Neuronal stem cell (in vitro differentiated cells): ENCODE measurements around the gene DDX6.
"Not testable (repeated sequence)": the region's sequence is repeated elsewhere in the genome, so short reads cannot be mapped to it uniquely, and the experiment has no call there.

Experiments used
- DNase-seq: peaks from one replicate; pipeline ENCODE4 v3.0.0-alpha.2; 2013; ENCODE audit warnings: low spot score
- H2AFZ ChIP-seq: one replicate; pipeline ENCODE4 v1.6.1; 2013; ENCODE audit warnings: mild to moderate bottlenecking, low read length, inconsistent platforms
- H2AK5ac ChIP-seq: 2 replicates; pipeline ENCODE4 v1.6.1; 2013; ENCODE audit warnings: low read depth, mild to moderate bottlenecking, inconsistent platforms, low read length, moderate library complexity, mixed read lengths
- H2BK120ac ChIP-seq: 2 replicates; pipeline ENCODE4 v1.6.1; 2013; ENCODE audit warnings: low read depth, mild to moderate bottlenecking, inconsistent platforms, low read length, moderate library complexity, mixed read lengths
- H2BK12ac ChIP-seq: one replicate; pipeline ENCODE4 v1.6.1; 2013; ENCODE audit warnings: low read length, inconsistent platforms
- H2BK15ac ChIP-seq: 2 replicates; pipeline ENCODE4 v1.6.1; 2013; ENCODE audit warnings: mild to moderate bottlenecking, low read length, inconsistent platforms, mixed read lengths
- H2BK5ac ChIP-seq: one replicate; pipeline ENCODE4 v1.6.1; 2013; ENCODE audit warnings: inconsistent platforms, mild to moderate bottlenecking, low read length, moderate library complexity
- H3K14ac ChIP-seq: one replicate; pipeline ENCODE4 v1.6.1; 2013; ENCODE audit warnings: low read length, inconsistent platforms
- H3K18ac ChIP-seq: 2 replicates; pipeline ENCODE4 v1.6.1; 2013; ENCODE audit warnings: low read length, inconsistent platforms
- H3K23ac ChIP-seq: 2 replicates; pipeline ENCODE4 v1.6.1; 2013; ENCODE audit warnings: low read depth, mild to moderate bottlenecking, mixed read lengths, low read length, inconsistent platforms; ENCODE audit not compliant: poor library complexity
- H3K27ac ChIP-seq: replicated peaks from 3 replicates; pipeline ENCODE4 v1.5.1; 2013; ENCODE audit warnings: low read length, inconsistent platforms
- H3K27me3 ChIP-seq, 3 experiments: 2 replicates each; pipeline ENCODE4 v1.6.1; 2013; ENCODE audit warnings: low read length in 3 of 3, mild to moderate bottlenecking in 2 of 3, inconsistent platforms in 1 of 3, low read depth in 1 of 3, mixed read lengths in 1 of 3, moderate library complexity in 1 of 3; ENCODE audit not compliant: control insufficient read depth in 3 of 3, insufficient read depth in 3 of 3
- H3K36me3 ChIP-seq, 2 donors: replicated peaks in 1 of 2; 2 replicates each; pipeline ENCODE4 v1.6.1; 2013; ENCODE audit warnings: low read length in 2 of 2; ENCODE audit not compliant: control insufficient read depth in 2 of 2, insufficient read depth in 2 of 2
- H3K4ac ChIP-seq: 2 replicates; pipeline ENCODE4 v1.6.1; 2013; ENCODE audit warnings: inconsistent platforms, mild to moderate bottlenecking, low read length, moderate library complexity
- H3K4me1 ChIP-seq, 2 donors: 1 replicate in 1 of 2; 2 replicates in 1 of 2; pipeline ENCODE4 v1.6.1; 2013; ENCODE audit warnings: low read length in 2 of 2, low read depth in 1 of 2; ENCODE audit not compliant: control insufficient read depth in 2 of 2, insufficient read depth in 1 of 2
- H3K4me2 ChIP-seq: one replicate; pipeline ENCODE4 v1.6.1; 2013; ENCODE audit warnings: mild to moderate bottlenecking, low read length, inconsistent platforms; ENCODE audit not compliant: insufficient read depth, poor library complexity, severe bottlenecking
- H3K4me3 ChIP-seq, 2 donors: 2 replicates each; pipeline ENCODE4 v1.5.1; 2013; ENCODE audit warnings: low read length in 2 of 2, mild to moderate bottlenecking in 2 of 2, inconsistent platforms in 1 of 2, moderate library complexity in 1 of 2
- H3K79me1 ChIP-seq: one replicate; pipeline ENCODE4 v1.6.1; 2013; ENCODE audit warnings: low read depth, mild to moderate bottlenecking, inconsistent platforms, low read length, moderate library complexity
- H3K9ac ChIP-seq: one replicate; pipeline ENCODE4 v1.6.1; 2013; ENCODE audit warnings: mild to moderate bottlenecking, low read depth, low read length, inconsistent platforms; ENCODE audit not compliant: poor library complexity
- H3K9me3 ChIP-seq, 2 donors: replicated peaks in 1 of 2; 2 replicates each; pipeline versions ENCODE3 to v1.6.1; 2013; ENCODE audit warnings: low read length in 2 of 2, mild to moderate bottlenecking in 2 of 2, inconsistent platforms in 1 of 2, low read depth in 1 of 2, mixed read lengths in 1 of 2, moderate library complexity in 1 of 2; ENCODE audit not compliant: control insufficient read depth in 2 of 2, insufficient read depth in 1 of 2
- H4K8ac ChIP-seq: one replicate; pipeline ENCODE4 v1.6.1; 2013; ENCODE audit warnings: low read depth, mild to moderate bottlenecking, inconsistent platforms, low read length, moderate library complexity
- H4K91ac ChIP-seq: one replicate; pipeline ENCODE4 v1.6.1; 2013; ENCODE audit warnings: low read length, low read depth, mild to moderate bottlenecking, inconsistent platforms; ENCODE audit not compliant: poor library complexity
- WGBS, 2 donors: extraction: QIAGEN DNeasy Blood & Tissue Kit; methylation state at CpG; one replicate each; pipeline ENCODE4 v1.1.7; 2013; ENCODE audit warnings: missing lambda C conversion rate in 2 of 2, mixed read lengths in 1 of 2; ENCODE audit not compliant: insufficient read length in 2 of 2, insufficient replicate concordance in 1 of 2; ENCODE audit errors: extremely low coverage in 2 of 2; 5-methylcytosine and 5-hydroxymethylcytosine counted together

DDX6 gene

GRCh38 chr11:118728112-118728511, 62.9 kb downstream of the DDX6 start:
- not testable (repeated sequence) for H3K4me3 ChIP-seq, H4K91ac ChIP-seq, H3K14ac ChIP-seq, H4K8ac ChIP-seq, H3K4me1 ChIP-seq, H2AK5ac ChIP-seq, H3K36me3 ChIP-seq, H3K9ac ChIP-seq, H3K9me3 ChIP-seq, DNase-seq, H3K4ac ChIP-seq, H3K18ac ChIP-seq, H2BK120ac ChIP-seq, H3K4me2 ChIP-seq, H3K27ac ChIP-seq, H2BK12ac ChIP-seq, H2BK5ac ChIP-seq, H3K79me1 ChIP-seq, H2AFZ ChIP-seq, H3K23ac ChIP-seq, H2BK15ac ChIP-seq
- peaks cover 0 to 13% (median 0%) of the 10 kb centered on the region in 3 experiments for H3K27me3 ChIP-seq
- WGBS, 2 donors = no CpG with 5 or more reads among the region's 10 CpGs

GRCh38 chr11:118727721-118728066, 63.3 kb downstream of the DDX6 start:
- not testable (repeated sequence) for H2AK5ac ChIP-seq, H3K36me3 ChIP-seq, H3K27ac ChIP-seq, H2AFZ ChIP-seq, H4K8ac ChIP-seq, H2BK5ac ChIP-seq, H2BK15ac ChIP-seq, H3K14ac ChIP-seq, H2BK120ac ChIP-seq, H4K91ac ChIP-seq, DNase-seq, H2BK12ac ChIP-seq, H3K79me1 ChIP-seq, H3K4me1 ChIP-seq, H3K4me3 ChIP-seq, H3K9ac ChIP-seq, H3K9me3 ChIP-seq, H3K18ac ChIP-seq, H3K4me2 ChIP-seq, H3K4ac ChIP-seq, H3K23ac ChIP-seq
- H3K27me3 ChIP-seq = peaks cover 0 to 13% (median 0%) of the 10 kb centered on the region in 3 experiments
- WGBS, 2 donors = no CpG with 5 or more reads among the region's 2 CpGs

- not testable (repeated sequence) for H3K36me3 ChIP-seq, H3K14ac ChIP-seq, H3K9ac ChIP-seq, H2BK15ac ChIP-seq, H3K4me2 ChIP-seq, H2AK5ac ChIP-seq, H4K8ac ChIP-seq, H3K4ac ChIP-seq, H3K27ac ChIP-seq, H2BK12ac ChIP-seq, H2AFZ ChIP-seq, H3K79me1 ChIP-seq, H3K23ac ChIP-seq, H3K18ac ChIP-seq, DNase-seq, H3K9me3 ChIP-seq, H2BK5ac ChIP-seq, H3K4me1 ChIP-seq, H3K4me3 ChIP-seq, H4K91ac ChIP-seq, H2BK120ac ChIP-seq
- no CpG with 5 or more reads among the region's 8 CpGs for WGBS, 2 donors
- H3K27me3 ChIP-seq = peaks cover 0 to 13% (median 0%) of the 10 kb centered on the region in 3 experiments
Measured at GRCh38 chr11:118727001-118727720, 63.8 kb downstream of the DDX6 start.

- not testable (repeated sequence) for H2BK12ac ChIP-seq, H3K9me3 ChIP-seq, H3K27me3 ChIP-seq, H3K9ac ChIP-seq, H3K18ac ChIP-seq, H3K27ac ChIP-seq, DNase-seq, H3K4me2 ChIP-seq, H2BK120ac ChIP-seq, H2BK15ac ChIP-seq, H3K4me1 ChIP-seq, H3K79me1 ChIP-seq, H3K4me3 ChIP-seq, H2AFZ ChIP-seq, H3K4ac ChIP-seq, H2BK5ac ChIP-seq, H3K14ac ChIP-seq, H4K91ac ChIP-seq, H2AK5ac ChIP-seq, H3K36me3 ChIP-seq, H4K8ac ChIP-seq, H3K23ac ChIP-seq
- no CpG with 5 or more reads among the region's 10 CpGs for WGBS, 2 donors
Measured at GRCh38 chr11:118721478-118722015, 69.4 kb downstream of the DDX6 start.
